ENCODE measurements around the gene FXYD7.

GRCh38 chr19:35138305-35138892, 4.7 kb upstream of the FXYD7 start, which contains the start of gene FXYD1:
- TF ChIP-seq, protein P1, sequence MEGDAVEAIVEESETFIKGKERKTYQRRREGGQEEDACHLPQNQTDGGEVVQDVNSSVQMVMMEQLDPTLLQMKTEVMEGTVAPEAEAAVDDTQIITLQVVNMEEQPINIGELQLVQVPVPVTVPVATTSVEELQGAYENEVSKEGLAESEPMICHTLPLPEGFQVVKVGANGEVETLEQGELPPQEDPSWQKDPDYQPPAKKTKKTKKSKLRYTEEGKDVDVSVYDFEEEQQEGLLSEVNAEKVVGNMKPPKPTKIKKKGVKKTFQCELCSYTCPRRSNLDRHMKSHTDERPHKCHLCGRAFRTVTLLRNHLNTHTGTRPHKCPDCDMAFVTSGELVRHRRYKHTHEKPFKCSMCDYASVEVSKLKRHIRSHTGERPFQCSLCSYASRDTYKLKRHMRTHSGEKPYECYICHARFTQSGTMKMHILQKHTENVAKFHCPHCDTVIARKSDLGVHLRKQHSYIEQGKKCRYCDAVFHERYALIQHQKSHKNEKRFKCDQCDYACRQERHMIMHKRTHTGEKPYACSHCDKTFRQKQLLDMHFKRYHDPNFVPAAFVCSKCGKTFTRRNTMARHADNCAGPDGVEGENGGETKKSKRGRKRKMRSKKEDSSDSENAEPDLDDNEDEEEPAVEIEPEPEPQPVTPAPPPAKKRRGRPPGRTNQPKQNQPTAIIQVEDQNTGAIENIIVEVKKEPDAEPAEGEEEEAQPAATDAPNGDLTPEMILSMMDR (IDR thresholded peaks at IDR 0.05; ENCODE audit: poor library complexity, severe bottlenecking), result no peak
- TF ChIP-seq POLR2AphosphoS5 (IDR thresholded peaks at IDR 0.05), result no peak
- no peak for TF ChIP-seq EP300 (conservative IDR thresholded peaks at IDR 0.05; ENCODE audit: poor library complexity, severe bottlenecking)
- TF ChIP-seq, protein P2, sequence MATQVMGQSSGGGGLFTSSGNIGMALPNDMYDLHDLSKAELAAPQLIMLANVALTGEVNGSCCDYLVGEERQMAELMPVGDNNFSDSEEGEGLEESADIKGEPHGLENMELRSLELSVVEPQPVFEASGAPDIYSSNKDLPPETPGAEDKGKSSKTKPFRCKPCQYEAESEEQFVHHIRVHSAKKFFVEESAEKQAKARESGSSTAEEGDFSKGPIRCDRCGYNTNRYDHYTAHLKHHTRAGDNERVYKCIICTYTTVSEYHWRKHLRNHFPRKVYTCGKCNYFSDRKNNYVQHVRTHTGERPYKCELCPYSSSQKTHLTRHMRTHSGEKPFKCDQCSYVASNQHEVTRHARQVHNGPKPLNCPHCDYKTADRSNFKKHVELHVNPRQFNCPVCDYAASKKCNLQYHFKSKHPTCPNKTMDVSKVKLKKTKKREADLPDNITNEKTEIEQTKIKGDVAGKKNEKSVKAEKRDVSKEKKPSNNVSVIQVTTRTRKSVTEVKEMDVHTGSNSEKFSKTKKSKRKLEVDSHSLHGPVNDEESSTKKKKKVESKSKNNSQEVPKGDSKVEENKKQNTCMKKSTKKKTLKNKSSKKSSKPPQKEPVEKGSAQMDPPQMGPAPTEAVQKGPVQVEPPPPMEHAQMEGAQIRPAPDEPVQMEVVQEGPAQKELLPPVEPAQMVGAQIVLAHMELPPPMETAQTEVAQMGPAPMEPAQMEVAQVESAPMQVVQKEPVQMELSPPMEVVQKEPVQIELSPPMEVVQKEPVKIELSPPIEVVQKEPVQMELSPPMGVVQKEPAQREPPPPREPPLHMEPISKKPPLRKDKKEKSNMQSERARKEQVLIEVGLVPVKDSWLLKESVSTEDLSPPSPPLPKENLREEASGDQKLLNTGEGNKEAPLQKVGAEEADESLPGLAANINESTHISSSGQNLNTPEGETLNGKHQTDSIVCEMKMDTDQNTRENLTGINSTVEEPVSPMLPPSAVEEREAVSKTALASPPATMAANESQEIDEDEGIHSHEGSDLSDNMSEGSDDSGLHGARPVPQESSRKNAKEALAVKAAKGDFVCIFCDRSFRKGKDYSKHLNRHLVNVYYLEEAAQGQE (IDR thresholded peaks at IDR 0.05; ENCODE audit: borderline replicate concordance), result no peak
- no peak for TF ChIP-seq RAD21 (conservative IDR thresholded peaks at IDR 0.05)
- no peak for TF ChIP-seq EZH2 (IDR thresholded peaks at IDR 0.05; ENCODE audit: borderline replicate concordance, insufficient read depth, low read length, poor library complexity, severe bottlenecking)
- TF ChIP-seq TAF1 (IDR thresholded peaks at IDR 0.05; ENCODE audit: low read depth), result no peak

Measured in neural cell (in vitro differentiated cells).